ENCODE results near the gene FGD4.

The FGD4 gene

GRCh38 chr12:32598688-32599087 is 199.3 kb downstream of the FGD4 start:
- no peak for DNase-seq (ENCODE audit: extremely low read depth, low read depth)
- TF ChIP-seq CTCF (IDR thresholded peaks at IDR 0.05; ENCODE audit: low read depth, low read length): no peak

- TF ChIP-seq CTCF (IDR thresholded peaks at IDR 0.05; ENCODE audit: low read depth, low read length): no peak
- no peak for DNase-seq (ENCODE audit: extremely low read depth, low read depth)
These were observed 201.3 kb downstream of the FGD4 start for GRCh38 chr12:32600681-32601080.

- no peak for TF ChIP-seq CTCF (IDR thresholded peaks at IDR 0.05; ENCODE audit: low read depth, low read length)
- no peak for DNase-seq (ENCODE audit: extremely low read depth, low read depth)
These were observed 203.7 kb downstream of the FGD4 start for GRCh38 chr12:32603071-32603470.

- TF ChIP-seq CTCF (IDR thresholded peaks at IDR 0.05; ENCODE audit: low read depth, low read length): no peak
These were observed 204.5 kb downstream of the FGD4 start for GRCh38 chr12:32603858-32604257.

GRCh38 chr12:32604565-32604964 is 205.2 kb downstream of the FGD4 start:
- DNase-seq (ENCODE audit: extremely low read depth, low read depth): no peak
- no peak for TF ChIP-seq CTCF (IDR thresholded peaks at IDR 0.05; ENCODE audit: low read depth, low read length)

More at GRCh38 chr12:32603858-32604257, 204.5 kb downstream of the FGD4 start:
- DNase-seq (ENCODE audit: extremely low read depth, low read depth): peak; percentile 58

GRCh38 chr12:32605326-32606095 is 206.2 kb downstream of the FGD4 start:
- TF ChIP-seq CTCF (IDR thresholded peaks at IDR 0.05; ENCODE audit: low read depth, low read length): no peak
- DNase-seq (ENCODE audit: extremely low read depth, low read depth): no peak

GRCh38 chr12:32606443-32606842 is 207.1 kb downstream of the FGD4 start:
- TF ChIP-seq CTCF (IDR thresholded peaks at IDR 0.05; ENCODE audit: low read depth, low read length): no peak
- DNase-seq (ENCODE audit: extremely low read depth, low read depth): no peak
